TTC549 (cell line): ENCODE measurements around the gene ZNHIT2.
"Not testable (repeated sequence)": the region's sequence is repeated elsewhere in the genome, so short reads cannot be mapped to it uniquely, and the experiment has no call there.

Source experiments
- FAIRE-seq: peaks from 2 replicates; lab custom pipeline; 2012; peaks lifted over from hg19 to GRCh38; lab: Jason Lieb, UNC

ZNHIT2 gene

GRCh38 chr11:65118891-65119669 is 1.6 kb upstream of the ZNHIT2 start:
- FAIRE-seq = not testable (repeated sequence)

DNA sequence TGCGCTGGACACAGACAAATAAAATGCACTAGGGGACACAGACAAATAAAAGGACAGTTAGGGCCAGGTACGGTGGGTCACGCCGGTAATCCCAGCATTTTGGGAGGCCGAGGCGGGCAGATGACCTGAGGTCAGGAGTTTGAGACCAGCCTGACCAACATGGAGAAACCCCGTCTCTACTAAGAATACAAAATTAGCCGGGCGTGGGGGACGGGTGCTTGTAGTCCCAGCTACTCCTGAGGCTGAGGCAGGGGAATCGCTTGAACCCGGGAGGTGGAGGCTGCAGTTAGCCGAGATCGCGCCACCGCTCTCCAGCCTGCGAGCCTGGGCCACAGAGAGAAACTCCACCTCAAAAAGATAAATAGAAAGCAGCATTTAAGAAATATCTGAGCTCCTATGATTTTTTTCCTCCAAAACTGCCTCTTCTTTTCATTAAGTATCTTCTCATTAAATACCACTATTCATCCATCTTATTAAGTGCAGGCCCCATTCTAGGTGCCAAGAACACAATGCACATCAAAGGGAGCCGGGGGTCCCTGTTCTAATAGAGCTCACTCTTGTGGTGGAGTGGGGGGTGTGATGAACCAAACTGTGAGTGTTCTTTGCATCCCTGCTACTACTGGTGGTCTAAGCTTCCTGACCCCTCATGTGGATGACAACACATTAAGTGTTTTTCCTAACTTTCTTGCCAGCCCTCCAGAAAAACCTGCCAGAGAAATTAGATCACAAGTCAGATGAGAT is 766 bp upstream of the ZNHIT2 start:
- FAIRE-seq = no peak

DNA sequence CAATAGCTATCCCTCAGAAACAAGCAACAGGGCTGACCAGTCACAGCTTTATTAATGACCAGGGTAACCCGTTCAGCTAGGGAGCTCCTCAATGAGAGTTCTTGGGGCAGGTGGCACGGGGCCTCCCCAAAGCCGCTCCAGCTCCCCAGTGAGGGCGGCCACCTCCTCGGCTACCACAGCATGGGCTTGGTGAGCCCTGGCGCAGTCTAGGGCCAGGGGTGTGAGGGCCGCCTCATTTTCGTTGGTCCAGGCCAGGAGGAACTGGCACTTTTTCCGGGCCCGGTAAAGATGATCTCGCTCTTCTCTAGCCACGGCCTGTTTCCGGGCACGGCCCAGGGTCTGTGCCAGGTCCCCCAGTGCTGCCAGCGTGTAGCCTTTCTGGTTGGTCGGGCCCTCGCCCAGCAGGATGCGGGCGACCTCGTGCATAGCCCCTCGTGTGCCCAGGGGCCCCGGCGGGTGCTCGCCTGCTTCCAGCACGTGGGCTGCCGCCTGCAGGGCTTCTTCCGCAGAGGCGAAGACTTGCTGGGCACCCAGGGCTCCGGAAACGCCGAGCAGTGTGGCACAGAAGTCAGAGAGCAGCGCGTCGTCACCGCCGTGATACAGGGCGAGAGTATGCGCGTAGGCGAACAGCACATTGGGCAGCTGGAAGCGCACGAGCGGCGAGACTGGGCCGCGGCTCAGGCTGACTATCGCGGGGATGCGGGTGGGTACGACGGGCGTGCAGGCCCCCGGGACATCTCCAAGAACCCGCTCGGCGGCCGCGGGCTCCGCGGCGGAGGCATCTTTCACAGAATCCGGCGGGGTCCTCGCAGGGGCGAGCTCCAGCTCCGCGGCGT is 913 bp downstream of the ZNHIT2 start:
- no peak for FAIRE-seq

GRCh38 chr11:65115361-65116082 is 2.0 kb downstream of the ZNHIT2 start:
- FAIRE-seq = no peak

DNA sequence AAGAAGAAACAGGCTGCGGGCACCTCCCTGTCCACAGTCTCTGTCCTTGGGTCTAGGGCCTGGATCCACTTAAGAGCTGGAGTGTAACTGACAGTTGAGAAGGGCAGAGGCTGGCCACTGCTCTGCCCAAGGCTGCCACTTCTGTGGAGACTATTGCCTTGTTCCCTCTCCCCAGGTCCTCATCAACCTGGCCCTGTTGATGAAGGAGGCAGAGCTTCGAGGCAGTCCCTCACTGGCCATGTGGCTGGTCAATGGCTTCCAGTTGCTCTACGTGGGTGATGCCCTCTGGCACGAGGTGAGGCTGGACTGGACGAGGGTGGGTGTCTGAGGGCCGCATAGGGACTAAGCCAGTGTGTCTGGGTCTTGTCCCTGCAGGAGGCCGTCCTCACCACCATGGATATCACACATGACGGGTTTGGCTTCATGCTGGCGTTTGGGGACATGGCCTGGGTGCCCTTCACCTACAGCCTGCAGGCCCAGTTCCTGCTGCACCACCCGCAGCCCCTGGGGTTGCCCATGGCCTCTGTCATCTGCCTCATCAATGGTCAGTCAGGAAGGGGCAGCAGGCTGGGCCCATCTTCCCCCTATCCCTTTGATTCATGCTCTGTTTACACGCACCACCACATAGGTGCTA is 2.8 kb downstream of the ZNHIT2 start:
- no peak for FAIRE-seq

- FAIRE-seq = no peak
These were observed 3.7 kb downstream of the ZNHIT2 start for GRCh38 chr11:65113839-65114238.

DNA sequence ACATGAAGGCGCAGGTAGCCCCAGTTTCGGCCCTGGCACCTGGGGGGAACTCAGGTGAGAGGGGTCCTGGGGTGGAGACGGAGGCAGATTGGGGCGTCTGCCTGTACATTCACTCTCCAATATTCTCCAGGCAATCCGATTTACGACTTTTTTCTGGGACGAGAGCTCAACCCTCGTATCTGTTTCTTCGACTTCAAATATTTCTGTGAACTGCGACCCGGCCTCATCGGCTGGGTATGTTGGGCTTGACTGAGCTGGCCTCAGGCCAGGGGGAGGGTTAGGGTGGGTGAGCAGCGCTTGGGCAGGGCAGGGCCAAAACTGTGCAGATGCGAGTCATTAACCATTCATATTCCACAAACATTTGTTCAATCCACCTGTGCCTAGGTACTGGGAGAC is 4.1 kb downstream of the ZNHIT2 start:
- no peak for FAIRE-seq

DNA sequence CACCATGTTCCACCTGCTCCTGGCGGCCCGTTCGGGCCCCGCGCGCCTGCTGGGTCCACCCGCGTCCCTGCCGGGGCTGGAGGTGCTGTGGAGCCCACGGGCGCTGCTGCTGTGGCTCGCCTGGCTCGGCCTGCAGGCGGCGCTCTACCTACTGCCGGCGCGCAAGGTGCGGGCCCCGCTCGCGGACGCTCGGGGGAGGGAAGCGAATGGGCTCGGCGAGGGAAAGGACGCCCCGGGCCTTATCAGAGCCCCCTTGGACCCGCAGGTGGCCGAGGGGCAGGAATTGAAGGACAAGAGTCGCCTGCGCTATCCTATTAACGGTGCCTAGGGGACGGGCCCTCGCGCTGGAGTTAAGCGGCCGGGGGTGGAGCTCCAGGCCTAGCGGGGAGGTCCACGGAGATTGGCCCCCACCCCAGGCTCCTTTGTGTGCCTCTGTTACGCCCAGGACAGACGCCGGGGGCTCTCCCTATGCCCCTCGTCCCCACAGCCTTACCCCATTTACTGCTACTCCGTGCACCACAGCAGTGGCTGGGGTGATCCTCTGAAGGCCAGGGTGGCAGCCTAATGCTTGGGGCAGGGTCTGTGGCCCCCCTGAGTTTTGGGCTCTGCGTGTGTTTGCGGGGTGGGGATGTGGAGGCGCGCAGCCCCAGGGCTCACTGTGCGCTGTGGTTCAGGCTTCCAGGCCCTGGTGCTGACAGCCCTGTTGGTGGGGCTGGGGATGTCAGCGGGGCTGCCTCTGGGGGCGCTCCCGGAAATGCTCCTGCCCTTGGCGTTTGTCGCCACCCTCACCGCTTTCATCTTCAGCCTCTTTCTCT is 4.7 kb downstream of the ZNHIT2 start:
- FAIRE-seq = no peak

DNA sequence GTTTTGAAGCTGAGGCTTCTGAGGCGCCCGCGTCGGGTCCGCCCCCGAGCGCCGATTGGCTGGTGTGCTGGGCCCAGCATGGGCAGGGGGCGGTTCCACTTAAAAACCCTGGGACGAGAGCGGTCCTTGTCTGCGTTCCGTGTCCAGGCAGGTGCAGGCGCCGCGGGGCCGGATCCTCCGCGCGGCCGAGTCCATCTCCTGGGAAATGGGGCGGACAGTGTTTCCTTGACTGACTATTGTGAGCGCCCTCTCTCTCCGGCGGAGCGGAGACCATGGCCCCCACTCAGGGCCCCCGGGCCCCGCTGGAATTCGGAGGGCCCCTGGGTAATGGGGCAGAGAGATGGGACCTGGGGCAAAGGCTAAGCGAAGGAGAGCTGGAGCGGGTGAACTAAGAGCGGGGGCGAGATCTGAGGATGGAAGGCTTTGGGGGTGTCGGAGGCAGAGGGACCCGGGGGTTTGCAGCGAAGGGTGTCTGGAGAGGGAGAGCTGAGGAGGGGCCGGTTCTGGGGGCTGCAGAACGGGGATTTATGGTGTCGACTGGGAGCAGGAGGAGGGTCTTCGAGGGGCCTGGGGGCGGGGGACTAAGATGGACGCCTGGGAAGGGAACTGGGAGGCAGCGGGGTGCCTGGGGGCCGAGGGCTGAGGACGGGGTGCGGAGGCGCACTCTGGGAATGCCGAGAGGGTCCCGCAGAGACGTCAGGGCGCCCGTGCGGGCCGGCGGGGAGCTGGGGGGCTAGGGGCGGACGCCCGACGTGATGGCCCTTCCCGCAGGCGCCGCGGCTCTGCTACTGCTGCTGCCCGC is 5.6 kb downstream of the ZNHIT2 start, which contains the start of gene TM7SF2:
Gene TM7SF2 (plus strand): TSS at position 129 of the 802 bp plus-strand sequence. CDS start 144 bp downstream, at position 273.
- peak; percentile 62 for FAIRE-seq

- FAIRE-seq = no peak
These were observed 6.2 kb downstream of the ZNHIT2 start for GRCh38 chr11:65111159-65111743.

GRCh38 chr11:65110354-65110861 is 7.1 kb downstream of the ZNHIT2 start:
- peak; percentile 43 for FAIRE-seq

DNA sequence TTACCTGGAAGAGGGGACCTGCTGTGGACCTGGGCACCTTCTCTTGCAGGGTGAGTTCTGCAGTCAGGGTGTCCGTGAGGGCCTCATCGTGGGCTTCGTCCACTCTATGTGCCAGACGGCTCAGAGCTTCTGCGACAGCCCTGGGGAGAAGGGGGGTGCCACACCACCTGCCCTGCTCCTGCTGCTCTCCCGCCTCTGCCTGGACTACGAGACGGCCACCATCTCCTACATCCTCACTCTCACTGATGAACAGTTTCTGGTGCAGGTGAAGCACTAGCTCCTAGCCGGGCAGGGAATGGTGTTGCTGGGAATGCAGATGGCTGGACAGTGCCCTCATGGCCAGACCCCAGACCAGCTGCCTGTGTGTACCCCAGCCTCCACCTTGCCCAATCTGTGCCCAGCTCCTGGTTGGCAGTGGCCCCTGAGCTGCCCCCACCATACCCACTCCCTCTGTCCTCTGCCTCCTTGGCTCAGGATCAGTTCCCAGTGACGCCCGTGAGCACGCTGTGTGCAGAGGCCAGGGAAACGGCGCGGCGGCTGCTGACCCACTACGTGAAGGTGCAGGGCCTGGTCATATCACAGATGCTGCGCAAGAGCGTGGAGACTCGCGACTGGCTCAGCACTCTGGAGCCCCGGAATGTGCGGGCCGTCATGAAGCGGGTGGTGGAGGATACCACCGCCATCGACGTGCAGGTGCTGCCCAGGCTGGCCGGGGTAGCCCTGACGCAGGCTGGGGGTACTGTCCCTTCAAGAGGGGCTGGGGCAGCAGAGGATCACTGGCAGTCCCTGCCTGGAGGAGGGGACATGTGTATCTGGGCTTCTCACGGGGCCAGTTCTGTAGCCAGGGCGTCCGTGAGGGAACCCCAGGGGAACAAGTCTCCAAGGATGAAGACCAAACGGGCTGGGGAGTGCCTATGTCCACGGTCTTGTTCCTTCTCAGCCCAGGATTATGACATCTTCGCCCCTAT is 8.0 kb downstream of the ZNHIT2 start:
- no peak for FAIRE-seq

GRCh38 chr11:65108469-65109123 is 8.9 kb downstream of the ZNHIT2 start:
- no peak for FAIRE-seq

GRCh38 chr11:65107751-65108468 is 9.6 kb downstream of the ZNHIT2 start:
- FAIRE-seq = no peak

GRCh38 chr11:65107078-65107477 is 10.4 kb downstream of the ZNHIT2 start:
- FAIRE-seq = no peak

DNA sequence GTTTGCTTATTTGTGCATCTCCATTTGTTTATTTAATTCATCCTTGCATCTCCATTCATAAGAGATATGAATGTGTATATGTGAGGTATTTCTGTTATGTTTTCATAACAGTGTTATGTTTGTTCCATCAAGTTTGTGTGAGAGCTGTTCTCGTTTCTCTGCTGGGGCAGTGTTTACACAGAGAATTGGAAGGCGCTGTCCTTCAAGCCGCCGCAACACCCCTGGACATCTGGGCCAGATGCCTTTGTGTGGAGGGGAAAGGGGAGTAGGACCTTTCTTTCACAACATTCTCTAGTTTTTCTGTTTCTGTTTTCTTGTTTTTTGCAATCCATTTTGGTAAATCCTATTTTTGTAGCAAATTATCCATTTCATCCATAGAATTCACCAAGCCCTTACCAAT is 12.9 kb downstream of the ZNHIT2 start:
- no peak for FAIRE-seq

- FAIRE-seq = no peak
These were observed 14.0 kb downstream of the ZNHIT2 start for GRCh38 chr11:65103476-65103875.
